Dermis microvascular lymphatic vessel endothelial cell (primary cell): ENCODE results near the gene COX7A1. TPM values are rescaled to one million over a fixed set of nuclear protein-coding genes. Genes with fewer than 3 reads are reported as not detected.
"Not testable (repeated sequence)": the region's sequence is repeated elsewhere in the genome, so short reads cannot be mapped to it uniquely, and the experiment has no call there.

ENCODE experiments used
- DNase-seq, 2 donors: peaks; one replicate each; pipeline versions ENCODE4 v3.0.0 to v3.0.0-alpha.2; 2010; ENCODE audit warnings: low read depth in 2 of 2
- total RNA-seq: library from RNA; depleted of rRNA; stranded (reverse); fragments of >200 nt; gene quantifications from 2 replicates; pipeline ENCODE4 v1.2.1, GENCODE V29; 2014

COX7A1 gene
- total RNA-seq = 32.7 and 77.4 TPM in 2 replicates

DNA sequence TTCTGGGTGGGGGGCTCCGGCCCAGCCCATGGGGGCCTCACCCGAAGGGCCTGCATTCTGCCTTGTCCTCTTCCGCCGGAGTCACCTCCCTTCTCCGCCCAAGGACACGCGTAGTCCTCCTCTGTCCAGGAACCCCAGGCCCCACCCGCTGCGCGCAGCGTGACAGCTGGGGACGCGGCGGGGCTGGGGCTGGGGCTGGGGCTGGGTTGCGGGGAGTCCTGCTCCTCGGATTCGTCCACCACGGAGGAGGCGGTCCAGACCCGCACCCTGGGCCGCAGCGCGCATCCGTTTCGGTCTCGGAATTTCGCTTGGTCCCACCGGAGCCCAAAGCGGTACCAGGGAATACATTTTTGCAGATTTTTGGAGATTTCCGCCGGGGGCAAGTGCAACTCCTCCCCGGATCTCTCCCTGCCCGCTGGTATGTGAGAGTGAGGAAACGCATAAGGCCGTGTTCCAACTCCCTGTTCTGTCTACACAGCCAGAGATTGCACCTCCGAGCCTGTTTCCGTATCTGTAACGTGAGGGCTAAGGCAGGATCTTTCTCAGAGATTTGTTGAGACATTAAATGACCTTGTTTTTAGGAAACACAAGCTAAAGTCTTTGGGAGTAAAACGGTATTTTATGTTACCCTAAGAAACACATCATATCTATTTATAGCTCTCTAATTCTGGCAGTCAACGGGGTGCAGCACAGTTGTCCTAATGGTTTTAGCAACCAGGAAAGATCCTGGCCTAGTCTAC is at the start of gene COX7A1:
TSS of gene COX7A1 (minus strand) at position 96 of the 740 bp plus-strand sequence. CDS start at position 56, 40 bp downstream.
- DNase-seq = peak in 1 of 2 donors; percentile 57

DNA sequence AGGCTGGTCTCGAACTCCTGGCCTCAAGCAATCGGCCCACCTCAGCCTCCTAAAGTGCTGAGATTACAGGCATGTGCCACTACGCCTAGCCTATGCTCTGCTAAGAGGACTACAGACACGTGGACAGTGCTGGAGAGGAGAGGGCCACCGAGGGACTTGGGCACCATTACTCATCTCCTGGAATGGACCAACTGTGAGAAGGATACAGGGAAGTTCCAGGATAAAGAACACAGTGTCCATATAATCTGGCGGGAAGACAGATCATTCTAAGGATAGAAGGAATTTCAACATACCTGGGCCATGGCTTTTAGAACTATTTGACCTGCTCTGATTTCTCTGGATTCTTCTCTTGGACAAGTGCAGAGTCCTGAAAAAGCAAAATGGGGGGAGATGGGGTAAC is 49.4 kb upstream of the COX7A1 start:
- DNase-seq = no peak

DNA sequence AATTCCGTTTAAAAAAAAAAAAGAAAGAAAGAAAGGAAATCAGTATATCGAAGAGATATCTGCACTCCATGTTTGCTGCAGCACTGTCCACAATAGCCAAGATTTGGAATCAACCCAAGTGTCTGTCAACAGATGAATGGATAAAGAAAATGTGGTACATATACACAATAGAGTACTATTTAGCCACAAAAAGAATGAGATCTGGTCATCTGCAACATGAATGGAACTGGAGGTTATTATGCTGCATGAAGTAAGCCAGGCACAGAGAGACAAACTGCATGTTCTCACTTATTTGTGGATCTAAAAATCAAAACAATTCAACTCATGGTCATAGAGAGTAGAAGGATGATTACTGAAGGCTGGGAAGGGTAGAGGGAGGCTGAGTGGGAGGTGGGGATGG is 45.9 kb upstream of the COX7A1 start:
- peak in 1 of 2 donors; percentile 6 for DNase-seq

DNA sequence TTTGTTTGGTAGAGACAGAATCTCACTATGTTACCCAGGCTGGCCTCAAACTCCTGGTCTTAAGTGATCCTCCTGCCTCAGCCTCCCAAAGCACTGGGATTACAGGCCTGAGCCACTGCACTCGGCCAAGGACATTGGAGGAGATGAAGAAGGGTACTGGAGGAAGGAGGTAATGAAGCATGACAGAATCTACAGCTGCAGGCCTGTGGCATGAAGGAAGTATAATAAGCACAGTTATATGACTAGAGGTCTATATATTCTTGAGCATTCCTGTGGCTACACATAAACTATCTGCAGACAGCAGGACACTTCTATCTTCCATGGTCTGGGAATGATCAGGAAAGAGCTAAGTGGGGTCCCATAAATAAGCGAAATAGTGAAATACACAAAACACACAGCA is 44.0 kb upstream of the COX7A1 start:
- DNase-seq = no peak

DNA sequence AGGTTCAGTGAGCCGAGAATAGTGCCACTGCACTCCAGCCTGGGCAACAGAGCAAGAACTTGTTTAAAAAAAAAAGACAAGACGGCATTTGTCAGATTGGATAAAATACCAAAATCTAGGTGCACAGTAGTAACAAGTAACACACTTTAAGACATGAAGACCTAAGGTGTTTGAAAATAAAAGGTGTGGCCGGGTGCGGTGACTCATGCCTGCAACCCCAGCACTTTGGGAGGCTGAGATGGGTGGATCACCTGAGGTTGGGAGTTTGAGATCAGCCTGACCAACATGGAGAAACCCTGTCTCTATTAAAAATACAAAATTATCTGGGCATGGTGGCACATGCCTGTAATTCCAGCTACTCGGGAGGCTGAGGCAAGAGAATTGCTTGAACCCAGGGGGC is 34.5 kb upstream of the COX7A1 start:
- not testable (repeated sequence) for DNase-seq

- no peak for DNase-seq
Measured at GRCh38 chr19:36183245-36183628, 31.0 kb upstream of the COX7A1 start.

GRCh38 chr19:36182612-36183244 is 30.5 kb upstream of the COX7A1 start:
- DNase-seq = no peak

GRCh38 chr19:36179077-36179476 is 26.8 kb upstream of the COX7A1 start:
- DNase-seq = not testable (repeated sequence)

DNA sequence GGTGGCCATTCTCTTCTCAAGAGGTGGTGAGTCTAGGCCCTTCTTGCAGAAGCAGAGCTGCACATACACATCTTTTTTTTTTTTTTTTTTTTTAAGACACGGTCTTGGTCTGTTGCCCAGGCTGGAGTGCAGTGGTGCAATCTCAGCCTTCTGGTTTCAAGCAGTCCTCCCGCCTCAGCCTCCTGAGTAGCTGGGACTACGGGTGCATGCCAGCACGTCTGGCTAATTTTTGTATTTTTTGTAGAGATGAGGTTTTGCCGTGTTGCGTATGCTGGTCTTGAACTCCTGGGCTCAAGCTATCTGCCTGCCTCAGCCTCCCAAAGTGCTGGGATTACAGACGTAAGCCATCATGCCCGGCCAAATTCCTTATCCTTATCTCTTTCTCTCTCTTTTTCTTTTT is 21.6 kb upstream of the COX7A1 start:
- DNase-seq = not testable (repeated sequence)

DNA sequence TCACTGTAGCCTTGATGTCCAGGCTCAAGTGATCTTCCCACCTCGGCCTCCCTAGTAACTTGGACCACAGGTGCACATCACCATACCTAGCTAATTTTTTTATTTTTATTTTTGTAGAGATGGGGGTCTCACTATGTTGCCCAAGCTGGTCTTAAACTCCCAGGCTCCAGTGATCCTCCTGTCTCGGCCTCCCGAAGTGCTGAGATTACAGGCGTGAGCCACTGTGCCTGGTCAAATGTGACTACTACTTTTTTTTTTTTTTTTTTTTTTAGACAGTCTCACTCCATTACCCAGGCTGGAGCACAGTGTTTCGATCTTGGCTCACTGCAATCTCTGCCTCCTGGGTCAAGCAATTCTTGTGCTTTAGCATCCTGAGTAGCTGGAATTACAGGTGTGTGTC is 20.6 kb upstream of the COX7A1 start:
- DNase-seq = no peak

DNA sequence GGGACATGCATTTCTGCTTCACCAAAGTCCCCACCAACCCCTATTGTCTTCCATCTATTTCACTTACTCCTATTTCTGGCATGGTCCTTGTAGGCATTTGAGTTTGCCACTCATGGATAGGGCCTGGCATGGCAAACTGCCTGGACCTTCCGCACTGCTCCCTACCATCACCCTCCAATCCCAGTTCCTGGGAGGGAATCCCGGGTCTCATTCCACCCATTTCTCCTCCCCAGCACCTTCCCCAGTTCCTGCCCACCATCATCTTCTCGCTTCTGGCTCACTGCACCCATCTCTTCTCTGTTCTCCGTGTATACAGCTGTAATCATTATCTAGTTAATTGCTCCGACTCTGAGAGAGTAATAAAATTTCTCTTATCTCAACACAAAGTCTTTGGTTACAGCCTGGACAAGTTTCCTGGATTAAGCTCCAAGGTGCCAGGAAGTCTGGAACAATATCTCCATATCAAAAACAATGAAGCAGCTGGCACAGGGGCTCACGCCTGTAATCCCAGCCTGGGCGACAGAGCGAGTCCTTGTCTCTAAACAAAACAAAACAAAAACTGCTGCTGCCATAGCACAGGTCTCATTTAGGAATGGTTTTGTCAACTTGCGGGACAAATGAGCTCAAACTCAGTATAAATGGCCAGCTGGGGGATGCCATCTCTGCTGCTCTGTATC is 17.0 kb upstream of the COX7A1 start:
- peak in 1 of 2 donors; percentile 73 for DNase-seq

GRCh38 chr19:36163813-36164212 is 11.6 kb upstream of the COX7A1 start:
- DNase-seq = no peak

DNA sequence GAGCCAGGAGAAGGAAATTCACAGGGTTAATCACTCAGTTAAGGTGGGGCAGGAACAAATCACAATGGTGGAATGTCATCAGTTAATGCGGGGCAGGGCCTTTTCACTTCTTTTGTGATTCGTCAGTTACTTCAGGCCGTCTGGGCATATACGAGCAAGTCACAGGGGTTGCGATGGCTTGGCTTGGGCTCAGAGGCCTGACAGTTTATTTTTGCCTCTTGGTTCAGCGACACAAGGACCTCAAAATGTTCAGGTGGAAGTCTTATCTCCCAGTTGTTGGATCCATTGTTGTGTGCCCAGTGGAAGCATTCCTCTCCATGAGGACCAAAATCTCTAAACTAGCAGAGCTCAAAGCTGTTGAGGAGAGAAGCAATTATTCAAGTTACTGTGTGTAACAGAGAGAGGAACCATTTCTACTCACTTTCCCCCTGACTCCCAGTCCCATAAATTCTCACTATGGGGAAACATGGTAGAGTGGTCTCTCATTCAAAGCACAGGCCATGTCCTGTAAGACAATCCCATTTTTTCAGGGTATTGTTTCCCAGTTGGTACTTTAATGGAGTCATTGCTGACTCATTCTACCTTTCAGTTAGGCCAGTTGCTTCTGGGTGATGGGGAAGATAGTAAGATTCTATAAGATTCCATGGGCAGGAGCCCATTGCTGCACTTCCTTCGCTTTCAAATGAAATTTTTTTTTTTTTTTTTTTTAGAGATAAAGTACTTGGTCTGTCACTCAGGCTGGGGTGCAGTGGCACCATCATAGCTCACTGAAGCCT is 8.8 kb upstream of the COX7A1 start:
- no peak for DNase-seq

DNA sequence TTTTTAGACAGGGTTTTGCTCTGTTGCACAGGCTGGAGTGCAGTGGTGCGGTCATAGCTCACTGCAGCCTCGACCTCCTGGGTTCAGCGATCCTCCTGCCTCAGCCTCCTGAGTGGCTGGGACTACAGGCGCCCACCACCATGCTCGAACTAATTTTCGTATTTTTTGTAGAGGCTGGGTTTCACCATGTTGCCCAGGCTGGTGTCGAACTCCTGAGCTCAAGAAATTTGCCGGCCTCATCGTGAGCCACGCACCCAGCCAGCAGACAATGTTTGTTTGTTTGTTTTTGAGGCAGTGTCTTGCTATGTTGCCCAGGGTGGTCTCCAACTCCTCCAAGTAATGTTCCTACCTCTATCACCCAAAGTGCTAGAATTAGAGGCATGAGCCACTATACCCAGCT is 879 bp upstream of the COX7A1 start:
- no peak for DNase-seq

DNA sequence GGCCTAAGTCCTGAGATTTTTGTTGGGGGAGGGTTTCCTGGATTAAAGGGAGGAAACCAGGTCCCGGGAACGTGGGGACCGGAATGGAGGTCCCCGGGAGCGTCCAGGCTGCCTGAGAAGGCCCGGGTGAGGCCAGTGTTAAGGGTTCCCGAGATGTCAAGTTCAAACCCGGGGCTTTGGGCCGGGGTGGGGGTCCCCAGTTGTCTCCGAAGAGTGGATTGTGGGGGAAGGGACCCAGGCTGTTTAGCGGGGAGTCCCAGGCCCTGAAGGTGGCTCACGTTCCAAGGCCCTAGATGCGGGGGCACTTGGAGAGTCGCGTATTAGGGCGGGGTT is 262 bp downstream of the COX7A1 start:
- DNase-seq = no peak

GRCh38 chr19:36151144-36152018 is 866 bp downstream of the COX7A1 start:
- DNase-seq = peak in 1 of 2 donors; percentile 52

- no peak for DNase-seq
Measured at GRCh38 chr19:36150586-36150985, 1.7 kb downstream of the COX7A1 start.

DNA sequence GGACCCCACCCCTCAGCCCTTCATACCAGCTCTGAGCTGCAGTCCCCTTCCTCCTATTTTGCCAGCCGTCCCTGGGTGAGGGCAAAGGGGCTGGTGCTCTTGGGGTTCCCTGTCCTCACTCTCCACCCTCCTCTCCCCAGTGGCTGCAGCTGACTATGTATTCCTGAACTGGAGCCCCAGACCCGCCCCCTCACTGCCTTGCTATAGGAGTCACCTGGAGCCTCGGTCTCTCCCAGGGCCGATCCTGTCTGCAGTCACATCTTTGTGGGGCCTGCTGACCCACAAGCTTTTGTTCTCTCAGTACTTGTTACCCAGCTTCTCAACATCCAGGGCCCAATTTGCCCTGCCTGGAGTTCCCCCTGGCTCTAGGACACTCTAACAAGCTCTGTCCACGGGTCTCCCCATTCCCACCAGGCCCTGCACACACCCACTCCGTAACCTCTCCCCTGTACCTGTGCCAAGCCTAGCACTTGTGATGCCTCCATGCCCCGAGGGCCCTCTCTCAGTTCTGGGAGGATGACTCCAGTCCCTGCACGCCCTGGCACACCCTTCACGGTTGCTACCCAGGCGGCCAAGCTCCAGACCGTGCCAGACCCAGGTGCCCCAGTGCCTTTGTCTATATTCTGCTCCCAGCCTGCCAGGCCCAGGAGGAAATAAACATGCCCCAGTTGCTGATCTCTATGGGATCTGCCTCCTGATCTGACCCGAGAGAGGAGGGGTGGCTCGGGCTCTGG is 2.4 kb downstream of the COX7A1 start:
- DNase-seq = no peak

DNA sequence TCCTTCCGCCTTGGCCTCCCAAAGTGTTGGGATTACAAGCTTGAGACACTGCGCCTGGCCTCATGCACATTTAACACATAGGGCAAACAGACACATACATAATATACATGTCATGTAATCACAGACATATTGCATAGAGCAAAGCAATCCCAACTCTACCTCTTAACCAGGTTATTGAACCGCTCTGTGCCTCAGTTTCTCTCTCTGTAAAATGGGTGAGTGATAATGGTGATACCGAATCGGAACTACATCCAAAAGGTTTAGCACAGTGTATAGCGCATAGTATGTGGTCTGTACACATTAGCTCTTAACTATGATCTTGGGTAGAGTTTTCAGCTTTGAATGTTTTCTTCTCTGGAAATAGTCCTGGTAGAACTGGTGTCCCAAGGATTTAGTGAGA is 7.6 kb downstream of the COX7A1 start:
- DNase-seq = no peak

DNA sequence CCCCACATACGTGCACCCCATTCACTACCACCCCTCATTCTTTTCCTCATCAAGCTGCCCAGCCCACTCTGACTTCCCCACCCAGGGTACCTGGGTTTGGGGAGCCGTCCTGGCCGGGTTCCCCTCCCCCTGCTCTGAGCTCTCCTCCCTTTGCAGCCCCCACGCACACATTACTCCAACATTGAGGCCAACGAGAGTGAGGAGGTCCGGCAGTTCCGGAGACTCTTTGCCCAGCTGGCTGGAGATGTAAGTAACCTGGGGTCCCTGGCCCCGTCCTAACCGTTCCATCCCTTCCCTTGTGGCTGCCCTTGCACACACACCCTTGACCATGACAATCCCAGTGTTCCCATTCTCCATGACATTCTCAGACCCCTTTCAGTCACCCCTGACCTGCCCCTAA is 9.8 kb downstream of the COX7A1 start:
- no peak for DNase-seq
